Stimulated activated naive CD8-positive, alpha-beta T cell treated with anti-CD3 and anti-CD28 coated beads, Interleukin-15, Interleukin-2, amounts not matched to agents 100 U/mL and 50 U/mL, for 24 hours (primary cell): Measurements from ENCODE around the gene USP30.

Experiments
- ATAC-seq: fragments of 150-1000 bp; cut with Tn5 transposase; one replicate; pipeline ENCODE4 v1.10.0; 2021
- DNase-seq: peaks from one replicate; pipeline ENCODE4 v3.0.0; 2021

The USP30 gene

GRCh38 chr12:109126784-109127183 lies 74.4 kb downstream of the USP30 start:
- DNase-seq (no peak), ATAC-seq (no peak)

GRCh38 chr12:109127533-109128242 lies 75.3 kb downstream of the USP30 start:
- ATAC-seq, result no peak
- no peak for DNase-seq

GRCh38 chr12:109130297-109131153 lies 78.1 kb downstream of the USP30 start:
- ATAC-seq, result no peak
- DNase-seq, result no peak

- DNase-seq (no peak), ATAC-seq (no peak)
Observed at GRCh38 chr12:109131154-109132050, 79.0 kb downstream of the USP30 start.

- ATAC-seq, result no peak
Observed at GRCh38 chr12:109134186-109134917, 82.0 kb downstream of the USP30 start.

GRCh38 chr12:109137055-109137454 lies 84.7 kb downstream of the USP30 start:
- no peak for ATAC-seq
- no peak for DNase-seq

More at GRCh38 chr12:109134186-109134917, 82.0 kb downstream of the USP30 start:
- peak; percentile 10 for DNase-seq
